Lung (tissue), 12 donors: Measurements from ENCODE around the gene SYNDIG1L. TPM values are rescaled to one million over a fixed set of nuclear protein-coding genes. Genes with fewer than 3 reads are reported as not detected.

Source experiments
- ATAC-seq: fragments of 200-7000 bp; cut with Tn5 transposase; one replicate; pipeline ENCODE4 v1.9.1; 2020; ENCODE audit warnings: moderate number of reproducible peaks; ENCODE audit not compliant: insufficient read depth, low FRiP score
- DNase-seq, 3 donors: peaks; one replicate each; pipeline ENCODE4 v3.0.0-alpha.2; 2013 to 2017
- H3K27ac ChIP-seq, 2 donors: one replicate each; pipeline ENCODE4 v1.5.1; 2013; ENCODE audit warnings: mild to moderate bottlenecking in 2 of 2, moderate library complexity in 2 of 2, control low read depth in 1 of 2, inconsistent platforms in 1 of 2, low read depth in 1 of 2, low read length in 1 of 2
- H3K27me3 ChIP-seq, 3 donors: one replicate each; pipeline ENCODE4 v1.5.1; 2013; ENCODE audit warnings: low read length in 2 of 3; ENCODE audit not compliant: control insufficient read depth in 3 of 3, insufficient read depth in 3 of 3
- H3K36me3 ChIP-seq, 4 donors: one replicate each; pipeline ENCODE4 v1.5.1; 2013; ENCODE audit warnings: low read length in 4 of 4, mild to moderate bottlenecking in 1 of 4, moderate library complexity in 1 of 4; ENCODE audit not compliant: control insufficient read depth in 4 of 4, insufficient read depth in 4 of 4
- H3K4me1 ChIP-seq, 5 donors: one replicate each; pipeline ENCODE4 v1.5.1; 2013; ENCODE audit warnings: low read length in 5 of 5, mild to moderate bottlenecking in 2 of 5, moderate library complexity in 1 of 5; ENCODE audit not compliant: control insufficient read depth in 5 of 5, insufficient read depth in 5 of 5
- H3K4me3 ChIP-seq: one replicate; pipeline ENCODE4 v1.5.1; 2013; ENCODE audit warnings: mild to moderate bottlenecking, control low read depth, moderate library complexity
- H3K9ac ChIP-seq, 2 donors: one replicate each; pipeline ENCODE4 v1.5.1; 2013; ENCODE audit warnings: low read length in 2 of 2, control low read depth in 1 of 2; ENCODE audit not compliant: insufficient read depth in 1 of 2
- H3K9me3 ChIP-seq, 4 donors: one replicate each; pipeline ENCODE4 v1.5.1; 2013; ENCODE audit warnings: low read length in 3 of 4, mild to moderate bottlenecking in 1 of 4, moderate library complexity in 1 of 4; ENCODE audit not compliant: control insufficient read depth in 4 of 4, insufficient read depth in 3 of 4
- CTCF ChIP-seq: IDR thresholded peaks from 2 replicates; pipeline ENCODE4 v1.5.1; 2012; ENCODE audit warnings: mild to moderate bottlenecking; ENCODE audit errors: control extremely low read depth, extremely low read depth
- WGBS, 2 donors: extraction: QIAGEN DNeasy Blood & Tissue Kit; methylation state at CpG; one replicate each; pipeline ENCODE4 v1.1.7; 2013; 5-methylcytosine and 5-hydroxymethylcytosine counted together
- polyA plus RNA-seq, 2 donors: library from polyadenylated mRNA; stranded (reverse); fragments of 200-250 nt; gene quantifications; one replicate each; pipeline ENCODE4 v1.2.1, GENCODE V29; 2013
- total RNA-seq, 2 donors: library from RNA; depleted of rRNA in 1 of 2; stranded (reverse); fragments of >200 nt in 1 of 2; gene quantifications; one replicate each; pipeline ENCODE4 v1.2.1, GENCODE V29; 2014 to 2021
- donor health status: control.
- donor health status: control.
- donor health status: Bipolar disorder and iron deficiency.
- donor health status: healthy.
- donor health status: DM: yes; HTN: yes; CAD: no.

SYNDIG1L gene
- total and polyA plus RNA-seq, 4 donors: 0.39 to 1.2 (median 0.94) TPM

GRCh38 chr14:74407021-74407800 is 18.8 kb downstream of the SYNDIG1L start:
- ATAC-seq: no peak
- Histone ChIP-seq H3K9me3 (no peaks in the 10 kb centered on the region), H3K27me3 (no peaks in the 10 kb centered on the region)

GRCh38 chr14:74405663-74406062 is 20.3 kb downstream of the SYNDIG1L start:
- no peak overlapping the region for H3K4me3 ChIP-seq
- no peaks in the 10 kb centered on the region for H3K36me3 ChIP-seq
- H3K27ac ChIP-seq: no peak overlapping the region
- ATAC-seq: no peak
- H3K27me3 ChIP-seq: no peaks in the 10 kb centered on the region
- DNase-seq: no peak
- WGBS, 2 donors: 89 to 91% methylated on average over 4 of the region's 4 CpGs
- peaks cover 0 to 14% (median 9%) of the 10 kb centered on the region in 5 donors for H3K4me1 ChIP-seq
- no peaks in the 10 kb centered on the region for H3K9me3 ChIP-seq
- no peak overlapping the region for H3K9ac ChIP-seq
- no peak for TF ChIP-seq CTCF

More at GRCh38 chr14:74407021-74407800, 18.8 kb downstream of the SYNDIG1L start:
- WGBS, 2 donors: 92 to 95% methylated on average over 17 of the region's 17 CpGs
- no peak for DNase-seq
- no peak overlapping the region for H3K4me3 ChIP-seq
- no peak overlapping the region for H3K9ac ChIP-seq
- H3K27ac ChIP-seq: no peak overlapping the region
- H3K36me3 ChIP-seq: no peaks in the 10 kb centered on the region
- H3K4me1 ChIP-seq: peaks cover 0 to 5% (median under 1%) of the 10 kb centered on the region in 5 donors
- TF ChIP-seq CTCF: no peak

GRCh38 chr14:74404435-74404834 is 21.6 kb downstream of the SYNDIG1L start:
- H3K9me3 ChIP-seq: no peaks in the 10 kb centered on the region
- TF ChIP-seq CTCF: no peak
- no peak overlapping the region for H3K27ac ChIP-seq
- H3K27me3 ChIP-seq: no peaks in the 10 kb centered on the region
- no peak overlapping the region for H3K4me3 ChIP-seq
- DNase-seq (no peak), ATAC-seq (no peak)
- no peaks in the 10 kb centered on the region for H3K36me3 ChIP-seq
- WGBS, 2 donors: 82 to 89% methylated on average over 7 of the region's 7 CpGs
- peaks cover 0 to 14% (median 9%) of the 10 kb centered on the region in 5 donors for H3K4me1 ChIP-seq
- H3K9ac ChIP-seq: no peak overlapping the region
